A673 (cell line): ENCODE results near the gene ERICH4. TPM values are rescaled to one million over a fixed set of nuclear protein-coding genes. Genes with fewer than 3 reads are reported as not detected.
"Not testable (repeated sequence)": the region's sequence is repeated elsewhere in the genome, so short reads cannot be mapped to it uniquely, and the experiment has no call there.

Source experiments
- BruUV-seq: library from RNA; stranded (reverse); fragments of 400-500 nt; replicated peaks from 2 replicates; lab custom pipeline; 2021; lab: Mats Ljungman, UMichigan
- CTCF ChIA-PET: fragments of 300-600 bp; sonication (Branson Sonifier 250); formaldehyde crosslinking; loops from one replicate; lab custom pipeline; 2022; ENCODE audit warnings: antibody characterized with exemption; lab: Charles Lee
- POLR2A ChIA-PET: fragments of 300-600 bp; sonication (Branson Sonifier 250); formaldehyde crosslinking; loops from one replicate; lab custom pipeline; 2022; ENCODE audit warnings: antibody characterized with exemption; ENCODE audit not compliant: low non-redundant PET; lab: Charles Lee
- DNase-seq: peaks from one replicate; pipeline ENCODE4 v3.0.0-alpha.2; 2015; ENCODE audit warnings: low spot score
- H3K27ac ChIP-seq: fragments of 200-600 bp; sonication (generic); 2 replicates; pipeline ENCODE4 v1.5.1; 2016; ENCODE audit warnings: mixed run types, low read depth, mild to moderate bottlenecking, mixed read lengths, antibody characterized with exemption, low read length; ENCODE audit not compliant: poor library complexity, severe bottlenecking
- H3K27me3 ChIP-seq: fragments of 200-600 bp; sonication (generic); replicated peaks from 2 replicates; pipeline ENCODE4 v1.6.1; 2017; ENCODE audit warnings: mixed run types, low read depth, mild to moderate bottlenecking, mixed read lengths, antibody characterized with exemption, low read length; ENCODE audit not compliant: insufficient read depth, poor library complexity
- H3K36me3 ChIP-seq: fragments of 200-600 bp; sonication (generic); 2 replicates; pipeline ENCODE4 v1.6.1; 2016; ENCODE audit warnings: mixed run types, mild to moderate bottlenecking, mixed read lengths, antibody characterized with exemption, low read length; ENCODE audit not compliant: insufficient read depth, poor library complexity, severe bottlenecking
- H3K4me1 ChIP-seq: fragments of 200-600 bp; sonication (generic); 2 replicates; pipeline ENCODE4 v1.6.1; 2017; ENCODE audit warnings: mixed run types, mild to moderate bottlenecking, mixed read lengths, antibody characterized with exemption, low read length; ENCODE audit not compliant: insufficient read depth, poor library complexity, severe bottlenecking
- H3K4me3 ChIP-seq: fragments of 200-600 bp; sonication (generic); 2 replicates; pipeline ENCODE4 v1.5.1; 2016; ENCODE audit warnings: low read depth, mixed run types, mild to moderate bottlenecking, mixed read lengths, low read length; ENCODE audit not compliant: poor library complexity, severe bottlenecking
- H3K9me3 ChIP-seq: fragments of 200-600 bp; sonication (generic); 2 replicates; pipeline ENCODE4 v1.6.1; 2016; ENCODE audit warnings: mixed run types, low read depth, mild to moderate bottlenecking, mixed read lengths, antibody characterized with exemption, low read length; ENCODE audit not compliant: poor library complexity, severe bottlenecking
- EZH2 ChIP-seq: fragments of 200-600 bp; sonication (generic); IDR thresholded peaks from 2 replicates; pipeline ENCODE4 v1.6.1; 2017; ENCODE audit warnings: borderline replicate concordance, low read depth, mild to moderate bottlenecking, mixed read lengths, antibody characterized with exemption, low read length; ENCODE audit not compliant: poor library complexity, severe bottlenecking
- intact Hi-C: fragments of 100-400 bp; cut with micrococcal nuclease; formaldehyde crosslinking; loops from one replicate; pipeline ENCODE4 v1.10.0; 2022; ENCODE audit not compliant: unreplicated experiment
- total RNA-seq: library from RNA; stranded (reverse); gene quantifications from 2 replicates; pipeline ENCODE4 v1.2.3, GENCODE V29; 2021
- TF ChIP-seq, protein P1 (sequence below): fragments of 300-800, 200-600 bp; sonication (generic); conservative IDR thresholded peaks from 2 replicates; pipeline ENCODE4 v1.5.1; 2017; ENCODE audit warnings: low read depth, mild to moderate bottlenecking, antibody characterized with exemption, low read length, moderate library complexity, mixed read lengths

The ERICH4 gene
- total RNA-seq, 1 experiment from 2014 or later: not detected

- H3K9me3 ChIP-seq: no peaks in the 10 kb centered on the region
- ChIA-PET CTCF (no interaction called here), POLR2A (no interaction called here)
- H3K27ac ChIP-seq: no peak overlapping the region
- TF ChIP-seq, protein P1, sequence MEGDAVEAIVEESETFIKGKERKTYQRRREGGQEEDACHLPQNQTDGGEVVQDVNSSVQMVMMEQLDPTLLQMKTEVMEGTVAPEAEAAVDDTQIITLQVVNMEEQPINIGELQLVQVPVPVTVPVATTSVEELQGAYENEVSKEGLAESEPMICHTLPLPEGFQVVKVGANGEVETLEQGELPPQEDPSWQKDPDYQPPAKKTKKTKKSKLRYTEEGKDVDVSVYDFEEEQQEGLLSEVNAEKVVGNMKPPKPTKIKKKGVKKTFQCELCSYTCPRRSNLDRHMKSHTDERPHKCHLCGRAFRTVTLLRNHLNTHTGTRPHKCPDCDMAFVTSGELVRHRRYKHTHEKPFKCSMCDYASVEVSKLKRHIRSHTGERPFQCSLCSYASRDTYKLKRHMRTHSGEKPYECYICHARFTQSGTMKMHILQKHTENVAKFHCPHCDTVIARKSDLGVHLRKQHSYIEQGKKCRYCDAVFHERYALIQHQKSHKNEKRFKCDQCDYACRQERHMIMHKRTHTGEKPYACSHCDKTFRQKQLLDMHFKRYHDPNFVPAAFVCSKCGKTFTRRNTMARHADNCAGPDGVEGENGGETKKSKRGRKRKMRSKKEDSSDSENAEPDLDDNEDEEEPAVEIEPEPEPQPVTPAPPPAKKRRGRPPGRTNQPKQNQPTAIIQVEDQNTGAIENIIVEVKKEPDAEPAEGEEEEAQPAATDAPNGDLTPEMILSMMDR: no peak
- TF ChIP-seq EZH2: no peak
- no TSS peak for BruUV-seq
- H3K4me1 ChIP-seq: no peaks in the 10 kb centered on the region
- H3K4me3 ChIP-seq: no peak overlapping the region
- intact Hi-C loops: loop anchor here (10.0 kb wide), 1 partner anchor 195 kb away; no protein-coding TSS in a partner anchor
- DNase-seq: no peak
- H3K27me3 ChIP-seq: peaks cover 66% of the 10 kb centered on the region
- H3K36me3 ChIP-seq: no peaks in the 10 kb centered on the region
Observed at GRCh38 chr19:41479757-41480191, 36.8 kb downstream of the ERICH4 start.

GRCh38 chr19:41480336-41480735 lies 37.4 kb downstream of the ERICH4 start:
- H3K4me1 ChIP-seq: no peaks in the 10 kb centered on the region
- no peaks in the 10 kb centered on the region for H3K36me3 ChIP-seq
- TF ChIP-seq EZH2: no peak
- TF ChIP-seq, protein P1: no peak
- intact Hi-C loops: no loop called here
- DNase-seq: no peak
- ChIA-PET CTCF (no interaction called here), POLR2A (no interaction called here)
- no peak overlapping the region for H3K4me3 ChIP-seq
- peaks cover 66% of the 10 kb centered on the region for H3K27me3 ChIP-seq
- BruUV-seq: no TSS peak
- H3K27ac ChIP-seq: no peak overlapping the region
- no peaks in the 10 kb centered on the region for H3K9me3 ChIP-seq

- no peak overlapping the region for H3K27ac ChIP-seq
- no peaks in the 10 kb centered on the region for H3K9me3 ChIP-seq
- intact Hi-C loops: no loop called here
- ChIA-PET CTCF (interaction anchor here (1.0 kb wide), 1 partner anchor 35 kb away, joined by 3 read pairs; no protein-coding TSS in a partner anchor), POLR2A (no interaction called here)
- H3K4me3 ChIP-seq: no peak overlapping the region
- no peak for DNase-seq
- peaks cover 47% of the 10 kb centered on the region for H3K27me3 ChIP-seq
- H3K4me1 ChIP-seq: no peaks in the 10 kb centered on the region
- no peaks in the 10 kb centered on the region for H3K36me3 ChIP-seq
- no peak for TF ChIP-seq EZH2
- TF ChIP-seq, protein P1: no peak
- no TSS peak for BruUV-seq
Observed at GRCh38 chr19:41484822-41485221, 41.9 kb downstream of the ERICH4 start.

DNA sequence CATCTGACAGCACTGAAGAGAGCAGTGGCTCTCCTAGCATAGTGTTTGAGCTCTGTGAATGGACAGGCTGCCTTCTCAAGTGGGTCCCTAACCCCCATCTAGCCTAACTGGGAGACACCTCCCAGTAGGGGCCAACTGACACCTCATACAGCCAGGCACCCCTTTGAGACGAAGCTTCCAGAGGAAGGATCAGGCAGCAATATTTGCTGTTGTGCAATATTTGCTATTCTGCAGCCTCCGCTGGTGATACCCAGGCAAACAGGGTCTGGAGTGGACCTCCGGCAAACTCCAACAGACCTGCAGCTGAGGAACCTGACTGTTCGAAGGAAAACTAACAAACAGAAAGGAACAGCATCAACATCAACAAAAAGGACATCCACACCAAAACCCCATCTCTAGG lies 44.0 kb downstream of the ERICH4 start:
- BruUV-seq, CTCF ChIA-PET: not testable (repeated sequence)

More for the DNA sequence above, 44.0 kb downstream of the ERICH4 start:
- intact Hi-C loops, H3K4me3 ChIP-seq, H3K36me3 ChIP-seq, DNase-seq, H3K9me3 ChIP-seq, POLR2A ChIA-PET, H3K4me1 ChIP-seq, H3K27ac ChIP-seq: not testable (repeated sequence)
- H3K27me3 ChIP-seq: peaks cover 47% of the 10 kb centered on the region
